HUES48 (cell line): ENCODE measurements around the gene POC1B.

Source experiments
- H3K27ac ChIP-seq: one replicate; pipeline ENCODE4 v1.7.0; 2013; ENCODE audit warnings: low read depth, low read length, inconsistent platforms
- H3K27me3 ChIP-seq: 2 replicates; pipeline ENCODE4 v1.6.1; 2013; ENCODE audit warnings: mild to moderate bottlenecking, low read length; ENCODE audit not compliant: control insufficient read depth, insufficient read depth
- H3K36me3 ChIP-seq: 2 replicates; pipeline ENCODE4 v1.6.1; 2013; ENCODE audit warnings: low read length; ENCODE audit not compliant: control insufficient read depth, insufficient read depth
- H3K4me1 ChIP-seq: 2 replicates; pipeline ENCODE4 v1.6.1; 2013; ENCODE audit warnings: mild to moderate bottlenecking, low read length; ENCODE audit not compliant: control insufficient read depth, insufficient read depth
- H3K4me3 ChIP-seq: 2 replicates; pipeline ENCODE4 v1.5.1; 2013; ENCODE audit warnings: mild to moderate bottlenecking, low read depth, low read length
- H3K9ac ChIP-seq: 2 replicates; pipeline ENCODE4 v1.6.1; 2013; ENCODE audit warnings: mild to moderate bottlenecking, low read depth, low read length, moderate library complexity
- H3K9me3 ChIP-seq: 2 replicates; pipeline ENCODE4 v1.6.1; 2013; ENCODE audit warnings: low read length; ENCODE audit not compliant: control insufficient read depth, insufficient read depth

POC1B gene

GRCh38 chr12:89416049-89416792, 109.6 kb downstream of the POC1B start:
- 0 out of 2 replicates have a peak, but pooled peaks cover 2% of the 10 kb centered on the region for H3K36me3 ChIP-seq
- H3K27me3 ChIP-seq: no peaks in the 10 kb centered on the region
- no peak overlapping the region for H3K27ac ChIP-seq
- H3K4me1 ChIP-seq: peaks cover 30% of the 10 kb centered on the region
- H3K4me3 ChIP-seq: no peak overlapping the region
- H3K9ac ChIP-seq: no peak overlapping the region
- no peaks in the 10 kb centered on the region for H3K9me3 ChIP-seq

GRCh38 chr12:89414851-89415250, 111.0 kb downstream of the POC1B start:
- H3K4me3 ChIP-seq: no peak overlapping the region; the same call in 1 of the 2 replicates
- H3K36me3 ChIP-seq: 0 out of 2 replicates have a peak, but pooled peaks cover 2% of the 10 kb centered on the region
- H3K27ac ChIP-seq: no peak overlapping the region
- H3K9ac ChIP-seq: no peak overlapping the region
- H3K27me3 ChIP-seq: no peaks in the 10 kb centered on the region
- no peaks in the 10 kb centered on the region for H3K9me3 ChIP-seq
- peaks cover 30% of the 10 kb centered on the region for H3K4me1 ChIP-seq

GRCh38 chr12:89414322-89414721, 111.5 kb downstream of the POC1B start:
- no peak overlapping the region for H3K4me3 ChIP-seq
- no peak overlapping the region for H3K27ac ChIP-seq
- H3K36me3 ChIP-seq: 0 out of 2 replicates have a peak, but pooled peaks cover 2% of the 10 kb centered on the region
- H3K4me1 ChIP-seq: peaks cover 30% of the 10 kb centered on the region
- no peak overlapping the region for H3K9ac ChIP-seq
- no peaks in the 10 kb centered on the region for H3K9me3 ChIP-seq
- H3K27me3 ChIP-seq: no peaks in the 10 kb centered on the region

GRCh38 chr12:89413234-89413633, 112.6 kb downstream of the POC1B start:
- H3K27me3 ChIP-seq: no peaks in the 10 kb centered on the region
- no peaks in the 10 kb centered on the region for H3K36me3 ChIP-seq
- H3K9me3 ChIP-seq: no peaks in the 10 kb centered on the region
- H3K27ac ChIP-seq: no peak overlapping the region
- no peak overlapping the region for H3K9ac ChIP-seq
- H3K4me1 ChIP-seq: peaks cover 28% of the 10 kb centered on the region
- no peak overlapping the region for H3K4me3 ChIP-seq

GRCh38 chr12:89412665-89413064, 113.2 kb downstream of the POC1B start:
- no peak overlapping the region for H3K27ac ChIP-seq
- no peak overlapping the region for H3K4me3 ChIP-seq
- no peaks in the 10 kb centered on the region for H3K27me3 ChIP-seq

GRCh38 chr12:89411846-89412245, 114.0 kb downstream of the POC1B start:
- Histone ChIP-seq H3K36me3 (no peaks in the 10 kb centered on the region), H3K9me3 (no peaks in the 10 kb centered on the region), H3K9ac (no peak overlapping the region), H3K27me3 (no peaks in the 10 kb centered on the region), H3K4me3 (no peak overlapping the region), H3K27ac (no peak overlapping the region), H3K4me1 (peaks cover 20% of the 10 kb centered on the region)

More at GRCh38 chr12:89412665-89413064, 113.2 kb downstream of the POC1B start:
- no peak overlapping the region for H3K9ac ChIP-seq
- no peaks in the 10 kb centered on the region for H3K36me3 ChIP-seq
- no peaks in the 10 kb centered on the region for H3K9me3 ChIP-seq
- peaks cover 27% of the 10 kb centered on the region for H3K4me1 ChIP-seq

- H3K4me1 ChIP-seq: peaks cover 13% of the 10 kb centered on the region
- H3K27ac ChIP-seq: no peak overlapping the region
- no peaks in the 10 kb centered on the region for H3K9me3 ChIP-seq
- H3K4me3 ChIP-seq: no peak overlapping the region
- H3K27me3 ChIP-seq: no peaks in the 10 kb centered on the region
- no peak overlapping the region for H3K9ac ChIP-seq
- no peaks in the 10 kb centered on the region for H3K36me3 ChIP-seq
Observed at GRCh38 chr12:89411234-89411633, 114.6 kb downstream of the POC1B start.

GRCh38 chr12:89405626-89406345, 120.1 kb downstream of the POC1B start:
- Histone ChIP-seq H3K27me3 (no peaks in the 10 kb centered on the region), H3K9ac (no peak overlapping the region), H3K9me3 (no peaks in the 10 kb centered on the region), H3K36me3 (no peaks in the 10 kb centered on the region), H3K4me1 (no peaks in the 10 kb centered on the region), H3K4me3 (no peak overlapping the region), H3K27ac (no peak overlapping the region)

GRCh38 chr12:89401433-89402058, 124.3 kb downstream of the POC1B start:
- no peak overlapping the region for H3K9ac ChIP-seq
- H3K4me3 ChIP-seq: no peak overlapping the region
- no peaks in the 10 kb centered on the region for H3K27me3 ChIP-seq
- H3K9me3 ChIP-seq: no peaks in the 10 kb centered on the region
- H3K4me1 ChIP-seq: no peaks in the 10 kb centered on the region
- no peak overlapping the region for H3K27ac ChIP-seq
- no peaks in the 10 kb centered on the region for H3K36me3 ChIP-seq

GRCh38 chr12:89400415-89400814, 125.4 kb downstream of the POC1B start:
- H3K9me3 ChIP-seq: no peaks in the 10 kb centered on the region
- no peak overlapping the region for H3K4me3 ChIP-seq
- no peaks in the 10 kb centered on the region for H3K4me1 ChIP-seq
- H3K27me3 ChIP-seq: no peaks in the 10 kb centered on the region
- no peak overlapping the region for H3K9ac ChIP-seq
- H3K27ac ChIP-seq: no peak overlapping the region
- H3K36me3 ChIP-seq: no peaks in the 10 kb centered on the region

- no peaks in the 10 kb centered on the region for H3K9me3 ChIP-seq
- no peaks in the 10 kb centered on the region for H3K36me3 ChIP-seq
- no peak overlapping the region for H3K9ac ChIP-seq
- no peaks in the 10 kb centered on the region for H3K4me1 ChIP-seq
- no peak overlapping the region for H3K4me3 ChIP-seq
- H3K27ac ChIP-seq: no peak overlapping the region
- no peaks in the 10 kb centered on the region for H3K27me3 ChIP-seq
Observed at GRCh38 chr12:89395712-89396111, 130.1 kb downstream of the POC1B start.
